PC-9 (cell line): ENCODE measurements around the gene TET2. TPM values are rescaled to one million over a fixed set of nuclear protein-coding genes. Genes with fewer than 3 reads are reported as not detected.

Experiments used
- BruUV-seq: library from RNA; stranded (reverse); fragments of 400-500 nt; replicated peaks from 2 replicates; lab custom pipeline; 2021; lab: Mats Ljungman, UMichigan
- CTCF ChIA-PET: fragments of 300-600 bp; sonication (Branson Sonifier 250); formaldehyde crosslinking; loops from one replicate; lab custom pipeline; 2022; ENCODE audit warnings: antibody characterized with exemption; lab: Charles Lee
- POLR2A ChIA-PET: fragments of 300-600 bp; sonication (Branson Sonifier 250); formaldehyde crosslinking; loops from one replicate; lab custom pipeline; 2022; ENCODE audit warnings: antibody characterized with exemption; ENCODE audit not compliant: unreplicated experiment; lab: Charles Lee
- DNase-seq, 2 experiments: peaks; one replicate each; pipeline versions ENCODE4 v3.0.0 to v3.0.0-alpha.2; 2015 to 2022; ENCODE audit warnings: mixed read lengths in 1 of 2
- H2AFZ ChIP-seq: fragments of 200-600 bp; sonication (generic); 2 replicates; pipeline ENCODE4 v1.8.1; 2017; ENCODE audit warnings: antibody characterized with exemption
- H3F3A ChIP-seq: fragments of 200-600 bp; sonication (generic); 2 replicates; pipeline ENCODE4 v1.8.1; 2017; ENCODE audit warnings: antibody characterized with exemption, mild to moderate bottlenecking, low read depth; ENCODE audit not compliant: insufficient read depth
- H3K27ac ChIP-seq: fragments of 200-600 bp; sonication (generic); 2 replicates; pipeline ENCODE4 v1.6.1; 2016; ENCODE audit warnings: mixed run types
- H3K27me3 ChIP-seq: fragments of 200-600 bp; sonication (generic); 2 replicates; pipeline ENCODE4 v1.6.1; 2016; ENCODE audit warnings: low read depth, mixed run types; ENCODE audit not compliant: insufficient read depth
- H3K36me3 ChIP-seq: fragments of 200-600 bp; sonication (generic); 2 replicates; pipeline ENCODE4 v1.6.1; 2016; ENCODE audit warnings: low read depth, mixed run types
- H3K4me1 ChIP-seq: fragments of 200-600 bp; sonication (generic); replicated peaks from 2 replicates; pipeline ENCODE4 v1.6.1; 2016; ENCODE audit warnings: mixed run types; ENCODE audit not compliant: insufficient read depth
- H3K4me2 ChIP-seq: fragments of 200-600 bp; sonication (generic); 2 replicates; pipeline ENCODE4 v1.6.1; 2017; ENCODE audit warnings: mixed run types
- H3K4me3 ChIP-seq: fragments of 200-600 bp; sonication (generic); 2 replicates; pipeline ENCODE4 v1.6.1; 2016; ENCODE audit warnings: mixed run types
- H3K79me2 ChIP-seq: fragments of 200-600 bp; sonication (generic); 2 replicates; pipeline ENCODE4 v1.6.1; 2017; ENCODE audit warnings: low read depth, mixed run types
- H3K9me2 ChIP-seq: fragments of 200-600 bp; sonication (generic); 2 replicates; pipeline ENCODE4 v1.8.1; 2017; ENCODE audit warnings: mild to moderate bottlenecking; ENCODE audit not compliant: insufficient read depth
- H3K9me3 ChIP-seq: fragments of 200-600 bp; sonication (generic); 2 replicates; pipeline ENCODE4 v1.8.1; 2016; ENCODE audit warnings: low read depth; ENCODE audit not compliant: insufficient read depth
- H4K20me1 ChIP-seq: fragments of 200-600 bp; sonication (generic); 2 replicates; pipeline ENCODE4 v1.8.1; 2017; ENCODE audit not compliant: insufficient read depth
- EZH2 ChIP-seq: fragments of 200-600 bp; sonication (generic); IDR thresholded peaks from 2 replicates; pipeline ENCODE4 v1.8.0; 2017; ENCODE audit warnings: antibody characterized with exemption, low read depth
- intact Hi-C: fragments of 100-400 bp; cut with micrococcal nuclease; formaldehyde crosslinking; loops from one replicate; pipeline ENCODE4 v1.10.0; 2022; ENCODE audit not compliant: unreplicated experiment
- total RNA-seq: library from RNA; stranded (reverse); gene quantifications from 2 replicates; pipeline ENCODE4 v1.2.3, GENCODE V29; 2021
- TF ChIP-seq, protein P1 (sequence below): fragments of 200-600 bp; sonication (generic); conservative IDR thresholded peaks from 2 replicates; pipeline ENCODE4 v1.6.1; 2017; ENCODE audit warnings: mixed run types, antibody characterized with exemption, mild to moderate bottlenecking, moderate library complexity

The TET2 gene
- total RNA-seq, 1 experiment from 2014 or later: 6.6 TPM

DNA sequence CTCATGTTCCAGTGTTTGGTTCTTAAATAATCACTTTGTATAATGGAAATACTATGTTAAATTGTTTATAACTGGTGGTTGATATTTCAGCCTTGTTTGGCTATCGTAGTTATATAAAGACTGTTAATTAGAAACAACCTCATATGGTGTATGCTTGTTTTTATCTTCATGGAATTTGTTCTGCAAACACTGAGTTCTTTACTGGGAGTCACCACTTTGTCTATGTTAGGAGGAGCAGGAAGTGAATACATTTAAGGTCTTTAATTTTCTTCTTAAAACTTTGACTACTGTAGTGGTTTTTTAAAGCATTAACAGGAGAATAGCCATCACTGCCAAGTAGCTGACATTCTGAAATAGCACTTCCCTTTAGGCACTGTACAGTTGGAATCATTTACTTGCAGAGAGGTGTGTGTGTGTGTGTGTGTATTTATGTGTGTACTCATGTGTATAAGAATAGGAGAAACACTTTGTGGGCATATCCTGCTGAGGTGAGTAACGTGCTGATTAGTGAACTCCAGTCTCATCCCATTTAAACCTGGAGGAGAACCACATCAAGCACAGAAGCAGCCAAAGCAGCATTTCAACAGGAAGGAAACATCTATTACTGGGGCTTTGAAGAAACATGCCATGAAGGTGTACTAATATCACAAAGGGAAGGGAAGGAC, 37.8 kb downstream of the TET2 start:
- ChIA-PET CTCF (no interaction called here), POLR2A (no interaction called here)
- no peaks in the 10 kb centered on the region for H3F3A ChIP-seq
- H3K79me2 ChIP-seq: no peaks in the 10 kb centered on the region
- H2AFZ ChIP-seq: no peak overlapping the region
- no peaks in the 10 kb centered on the region for H3K9me3 ChIP-seq
- no TSS peak for BruUV-seq
- H3K9me2 ChIP-seq: no peaks in the 10 kb centered on the region
- H4K20me1 ChIP-seq: no peaks in the 10 kb centered on the region
- DNase-seq: no peak
- no peaks in the 10 kb centered on the region for H3K27me3 ChIP-seq
- TF ChIP-seq, protein P1, sequence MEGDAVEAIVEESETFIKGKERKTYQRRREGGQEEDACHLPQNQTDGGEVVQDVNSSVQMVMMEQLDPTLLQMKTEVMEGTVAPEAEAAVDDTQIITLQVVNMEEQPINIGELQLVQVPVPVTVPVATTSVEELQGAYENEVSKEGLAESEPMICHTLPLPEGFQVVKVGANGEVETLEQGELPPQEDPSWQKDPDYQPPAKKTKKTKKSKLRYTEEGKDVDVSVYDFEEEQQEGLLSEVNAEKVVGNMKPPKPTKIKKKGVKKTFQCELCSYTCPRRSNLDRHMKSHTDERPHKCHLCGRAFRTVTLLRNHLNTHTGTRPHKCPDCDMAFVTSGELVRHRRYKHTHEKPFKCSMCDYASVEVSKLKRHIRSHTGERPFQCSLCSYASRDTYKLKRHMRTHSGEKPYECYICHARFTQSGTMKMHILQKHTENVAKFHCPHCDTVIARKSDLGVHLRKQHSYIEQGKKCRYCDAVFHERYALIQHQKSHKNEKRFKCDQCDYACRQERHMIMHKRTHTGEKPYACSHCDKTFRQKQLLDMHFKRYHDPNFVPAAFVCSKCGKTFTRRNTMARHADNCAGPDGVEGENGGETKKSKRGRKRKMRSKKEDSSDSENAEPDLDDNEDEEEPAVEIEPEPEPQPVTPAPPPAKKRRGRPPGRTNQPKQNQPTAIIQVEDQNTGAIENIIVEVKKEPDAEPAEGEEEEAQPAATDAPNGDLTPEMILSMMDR: no peak
- no peak for TF ChIP-seq EZH2
- H3K4me3 ChIP-seq: no peak overlapping the region
- intact Hi-C loops: no loop called here
- no peaks in the 10 kb centered on the region for H3K4me1 ChIP-seq
- no peak overlapping the region for H3K4me2 ChIP-seq
- no peak overlapping the region for H3K27ac ChIP-seq
- no peaks in the 10 kb centered on the region for H3K36me3 ChIP-seq

DNA sequence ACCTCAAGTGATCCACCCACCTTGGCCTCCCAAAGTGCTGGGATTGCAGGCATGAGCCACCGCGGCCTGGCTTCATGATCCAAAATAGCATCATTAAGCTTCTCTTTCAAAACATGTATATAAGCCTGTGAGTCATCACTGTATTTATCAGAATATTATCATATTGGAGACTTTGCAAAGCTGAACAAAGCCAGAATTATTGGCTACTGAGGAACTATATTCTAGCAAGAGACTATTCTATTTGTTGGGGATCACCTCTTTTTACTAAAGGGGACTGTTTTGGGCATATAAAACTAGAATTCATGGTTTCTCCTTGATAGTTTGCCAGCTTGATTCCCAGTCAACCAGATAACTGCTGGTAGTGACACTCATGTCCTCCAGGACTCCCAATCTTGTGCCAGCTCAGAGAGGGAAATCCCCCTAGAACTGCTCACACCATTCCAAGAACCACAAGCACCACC, 40.1 kb downstream of the TET2 start:
- Histone ChIP-seq H3K9me2 (no peaks in the 10 kb centered on the region), H3K4me2 (no peak overlapping the region), H3K9me3 (no peaks in the 10 kb centered on the region), H3F3A (no peaks in the 10 kb centered on the region), H3K4me3 (no peak overlapping the region), H3K27me3 (no peaks in the 10 kb centered on the region), H3K27ac (no peak overlapping the region), H4K20me1 (no peaks in the 10 kb centered on the region), H3K79me2 (no peaks in the 10 kb centered on the region), H2AFZ (no peak overlapping the region), H3K36me3 (no peaks in the 10 kb centered on the region), H3K4me1 (no peaks in the 10 kb centered on the region)
- no peak for DNase-seq
- BruUV-seq: no TSS peak
- CTCF ChIA-PET: no interaction called here
- intact Hi-C loops: no loop called here
- POLR2A ChIA-PET: interaction anchor here (0.6 kb wide), 1 partner anchor 267 kb away, joined by 5 read pairs; no protein-coding TSS in a partner anchor
- TF ChIP-seq, protein P1: no peak
- TF ChIP-seq EZH2: no peak

DNA sequence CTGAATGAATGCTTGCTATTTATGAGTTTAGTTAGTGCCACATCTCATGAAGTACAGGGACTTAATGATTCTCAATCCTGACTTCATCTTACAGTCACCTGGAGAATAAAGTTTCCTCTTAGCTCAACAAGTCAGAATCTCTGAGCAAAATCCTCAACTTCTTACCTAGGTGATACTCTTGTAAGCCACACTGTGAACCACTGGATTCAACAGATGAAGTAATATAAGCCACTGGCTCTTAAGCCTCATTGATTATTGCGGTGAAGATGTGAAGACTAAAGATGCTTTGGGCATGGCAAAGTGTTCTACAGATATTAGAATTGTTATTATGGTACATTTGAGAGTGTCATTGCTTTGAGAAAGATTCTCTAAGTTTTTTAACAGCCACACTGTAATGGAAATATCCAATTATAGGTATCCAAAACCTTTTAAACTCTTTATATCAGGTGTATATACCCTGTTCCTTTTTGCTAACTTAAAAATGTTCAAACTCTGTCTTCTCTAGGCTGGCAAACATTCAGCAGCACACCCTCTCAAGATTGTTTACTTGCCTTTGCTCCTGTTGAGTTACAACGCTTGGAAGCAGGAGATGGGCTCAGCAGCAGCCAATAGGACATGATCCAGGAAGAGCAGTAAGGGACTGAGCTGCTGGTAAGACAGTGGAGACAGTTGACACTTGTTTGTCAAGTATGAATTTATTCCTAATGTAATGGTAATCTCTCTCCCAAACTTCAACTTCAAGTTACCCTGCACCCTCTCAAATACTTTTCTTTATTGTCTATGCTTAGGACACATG, 43.4 kb downstream of the TET2 start:
- intact Hi-C loops: no loop called here

More for the DNA sequence above, 43.4 kb downstream of the TET2 start:
- Histone ChIP-seq H3K9me3 (no peaks in the 10 kb centered on the region), H3K27ac (no peak overlapping the region), H3K4me1 (no peaks in the 10 kb centered on the region), H3K27me3 (no peaks in the 10 kb centered on the region), H3F3A (no peaks in the 10 kb centered on the region), H3K4me2 (no peak overlapping the region), H3K79me2 (no peaks in the 10 kb centered on the region), H2AFZ (no peak overlapping the region), H3K4me3 (no peak overlapping the region), H3K9me2 (no peaks in the 10 kb centered on the region), H4K20me1 (no peaks in the 10 kb centered on the region), H3K36me3 (no peaks in the 10 kb centered on the region)
- CTCF ChIA-PET: no interaction called here
- POLR2A ChIA-PET: no interaction called here
- DNase-seq: no peak
- no TSS peak for BruUV-seq
- TF ChIP-seq, protein P1: no peak
- no peak for TF ChIP-seq EZH2
